H9 (cell line): ENCODE data around the gene VWA3A. TPM values are rescaled to one million over a fixed set of nuclear protein-coding genes. Genes with fewer than 3 reads are reported as not detected.

Experiments used
- DNase-seq: peaks from one replicate; pipeline ENCODE4 v3.0.0-alpha.2; 2017
- H2AFZ ChIP-seq: one replicate; pipeline ENCODE4 v1.6.1; 2013; ENCODE audit warnings: mild to moderate bottlenecking, low read length, control low read depth, moderate library complexity
- H2AK5ac ChIP-seq: 2 replicates; pipeline ENCODE4 v1.6.1; 2013; ENCODE audit warnings: low read length, control low read depth, mixed read lengths; ENCODE audit not compliant: insufficient read length
- H2BK120ac ChIP-seq: one replicate; pipeline ENCODE4 v1.6.1; 2013; ENCODE audit warnings: low read depth, mild to moderate bottlenecking, low read length, control low read depth, inconsistent platforms; ENCODE audit not compliant: poor library complexity, severe bottlenecking
- H2BK12ac ChIP-seq: 2 replicates; pipeline ENCODE4 v1.6.1; 2013; ENCODE audit warnings: low read length, control low read depth, mixed read lengths, low read depth; ENCODE audit not compliant: insufficient read length
- H2BK15ac ChIP-seq: 2 replicates; pipeline ENCODE4 v1.6.1; 2013; ENCODE audit warnings: low read depth, low read length, control low read depth
- H2BK20ac ChIP-seq: one replicate; pipeline ENCODE4 v1.6.1; 2013; ENCODE audit warnings: low read depth, mild to moderate bottlenecking, low read length, control low read depth, inconsistent platforms; ENCODE audit not compliant: poor library complexity, severe bottlenecking
- H2BK5ac ChIP-seq: 2 replicates; pipeline ENCODE4 v1.6.1; 2013; ENCODE audit warnings: low read length, control low read depth, mixed read lengths; ENCODE audit not compliant: insufficient read length
- H3K14ac ChIP-seq: 2 replicates; pipeline ENCODE4 v1.6.1; 2013; ENCODE audit warnings: low read length, control low read depth; ENCODE audit not compliant: insufficient read depth
- H3K18ac ChIP-seq: 2 replicates; pipeline ENCODE4 v1.6.1; 2013; ENCODE audit warnings: low read depth, mild to moderate bottlenecking, mixed read lengths, low read length, control low read depth; ENCODE audit not compliant: insufficient read length
- H3K23ac ChIP-seq: 2 replicates; pipeline ENCODE4 v1.6.1; 2013; ENCODE audit warnings: low read length, control low read depth, mixed read lengths, low read depth; ENCODE audit not compliant: insufficient read length
- H3K23me2 ChIP-seq: 2 replicates; pipeline ENCODE4 v1.6.1; 2013; ENCODE audit warnings: low read depth, mild to moderate bottlenecking, mixed read lengths, low read length, control low read depth; ENCODE audit not compliant: insufficient read length, poor library complexity, severe bottlenecking
- H3K27ac ChIP-seq: 2 replicates; pipeline ENCODE4 v1.5.1; 2013; ENCODE audit warnings: low read length, control low read depth, mixed read lengths, low read depth; ENCODE audit not compliant: insufficient read length
- H3K27me3 ChIP-seq: 2 replicates; pipeline ENCODE4 v1.6.1; 2013; ENCODE audit warnings: low read length, control low read depth, inconsistent platforms; ENCODE audit not compliant: insufficient read depth
- H3K4ac ChIP-seq: 2 replicates; pipeline ENCODE4 v1.6.1; 2013; ENCODE audit warnings: low read depth, mild to moderate bottlenecking, control low read depth, inconsistent platforms, low read length, moderate library complexity
- H3K4me1 ChIP-seq: 2 replicates; pipeline ENCODE4 v1.6.1; 2013; ENCODE audit warnings: low read length, control low read depth, inconsistent platforms; ENCODE audit not compliant: insufficient read depth
- H3K4me2 ChIP-seq: 2 replicates; pipeline ENCODE4 v1.6.1; 2013; ENCODE audit warnings: low read length, control low read depth, mixed read lengths; ENCODE audit not compliant: insufficient read length, insufficient read depth
- H3K56ac ChIP-seq: 2 replicates; pipeline ENCODE4 v1.6.1; 2013; ENCODE audit warnings: low read depth, mild to moderate bottlenecking, mixed read lengths, low read length, control low read depth; ENCODE audit not compliant: insufficient read length
- H3K79me1 ChIP-seq: 2 replicates; pipeline ENCODE4 v1.6.1; 2013; ENCODE audit warnings: low read depth, mild to moderate bottlenecking, moderate library complexity, low read length, control low read depth, inconsistent platforms; ENCODE audit not compliant: insufficient read depth, poor library complexity, severe bottlenecking
- H3K79me2 ChIP-seq: 2 replicates; pipeline ENCODE4 v1.6.1; 2013; ENCODE audit warnings: low read length, control low read depth, inconsistent platforms; ENCODE audit not compliant: insufficient read depth
- H3K9ac ChIP-seq: 2 replicates; pipeline ENCODE4 v1.6.1; 2013; ENCODE audit warnings: low read length, control low read depth, mixed read lengths; ENCODE audit not compliant: insufficient read length; ENCODE audit errors: extremely low read depth
- H3K9me3 ChIP-seq: one replicate; pipeline ENCODE4 v1.6.1; 2013; ENCODE audit warnings: low read depth, low read length, inconsistent platforms; ENCODE audit not compliant: control insufficient read depth
- H3T11ph ChIP-seq: one replicate; pipeline ENCODE4 v1.6.1; 2013; ENCODE audit warnings: mild to moderate bottlenecking, low read length, control low read depth, inconsistent platforms
- H4K20me1 ChIP-seq: one replicate; pipeline ENCODE4 v1.6.1; 2013; ENCODE audit not compliant: control insufficient read depth, insufficient read length, insufficient read depth
- H4K5ac ChIP-seq: 2 replicates; pipeline ENCODE4 v1.6.1; 2013; ENCODE audit warnings: low read depth, mild to moderate bottlenecking, mixed read lengths, low read length, control low read depth; ENCODE audit not compliant: insufficient read length
- H4K8ac ChIP-seq: replicated peaks from 2 replicates; pipeline ENCODE4 v1.6.1; 2013; ENCODE audit warnings: low read length, control low read depth, mixed read lengths, low read depth; ENCODE audit not compliant: insufficient read length
- H4K91ac ChIP-seq: 2 replicates; pipeline ENCODE4 v1.6.1; 2013; ENCODE audit warnings: low read depth, mild to moderate bottlenecking, moderate library complexity, mixed read lengths, low read length, control low read depth; ENCODE audit not compliant: insufficient read length
- H3K27ac Mint-ChIP-seq, 3 experiments: 2 replicates in 2 of 3; 3 replicates in 1 of 3; pipeline ENCODE4 v1.8.0; 2020 to 2021; ENCODE audit warnings: mixed read lengths in 3 of 3, mild to moderate bottlenecking in 1 of 3, moderate library complexity in 1 of 3
- H3K27me3 Mint-ChIP-seq: 2 replicates; pipeline ENCODE4 v1.8.0; 2021; ENCODE audit warnings: low read depth, mild to moderate bottlenecking, moderate library complexity, mixed read lengths
- H3K36me3 Mint-ChIP-seq, 3 experiments: 2 replicates in 2 of 3; 3 replicates in 1 of 3; pipeline ENCODE4 v1.8.0; 2020 to 2021; ENCODE audit warnings: low read depth in 3 of 3, mixed read lengths in 3 of 3; ENCODE audit not compliant: insufficient read depth in 1 of 3
- H3K4me1 Mint-ChIP-seq, 2 experiments: 2 replicates each; pipeline ENCODE4 v1.8.0; 2020; ENCODE audit warnings: mixed read lengths in 2 of 2
- H3K4me3 Mint-ChIP-seq, 2 experiments: 2 replicates in 1 of 2; 3 replicates in 1 of 2; pipeline ENCODE4 v1.8.0; 2020 to 2021; ENCODE audit warnings: mild to moderate bottlenecking in 2 of 2, mixed read lengths in 2 of 2, moderate library complexity in 1 of 2
- H3K9me3 Mint-ChIP-seq, 2 experiments: 2 replicates in 1 of 2; 3 replicates in 1 of 2; pipeline ENCODE4 v1.8.0; 2020; ENCODE audit warnings: mild to moderate bottlenecking in 2 of 2, mixed read lengths in 2 of 2, moderate library complexity in 1 of 2
- CTCF ChIP-seq: fragments of 200-600 bp; sonication (generic); conservative IDR thresholded peaks from 3 replicates; pipeline ENCODE4 v1.8.0; 2021; ENCODE audit warnings: antibody characterized with exemption, mild to moderate bottlenecking
- WGBS: extraction: QIAGEN DNeasy Blood & Tissue Kit; methylation state at CpG from one replicate; pipeline ENCODE4 v1.1.7; 2013; ENCODE audit warnings: missing lambda C conversion rate, low lambda C conversion rate, mixed read lengths; ENCODE audit not compliant: insufficient read length; ENCODE audit errors: extremely low coverage; 5-methylcytosine and 5-hydroxymethylcytosine counted together
- total RNA-seq: library from RNA; stranded (reverse); gene quantifications from 2 replicates; pipeline ENCODE4 v1.2.1, GENCODE V29; 2021

Gene VWA3A
- total RNA-seq, 1 experiment from 2014 or later, result not detected

DNA sequence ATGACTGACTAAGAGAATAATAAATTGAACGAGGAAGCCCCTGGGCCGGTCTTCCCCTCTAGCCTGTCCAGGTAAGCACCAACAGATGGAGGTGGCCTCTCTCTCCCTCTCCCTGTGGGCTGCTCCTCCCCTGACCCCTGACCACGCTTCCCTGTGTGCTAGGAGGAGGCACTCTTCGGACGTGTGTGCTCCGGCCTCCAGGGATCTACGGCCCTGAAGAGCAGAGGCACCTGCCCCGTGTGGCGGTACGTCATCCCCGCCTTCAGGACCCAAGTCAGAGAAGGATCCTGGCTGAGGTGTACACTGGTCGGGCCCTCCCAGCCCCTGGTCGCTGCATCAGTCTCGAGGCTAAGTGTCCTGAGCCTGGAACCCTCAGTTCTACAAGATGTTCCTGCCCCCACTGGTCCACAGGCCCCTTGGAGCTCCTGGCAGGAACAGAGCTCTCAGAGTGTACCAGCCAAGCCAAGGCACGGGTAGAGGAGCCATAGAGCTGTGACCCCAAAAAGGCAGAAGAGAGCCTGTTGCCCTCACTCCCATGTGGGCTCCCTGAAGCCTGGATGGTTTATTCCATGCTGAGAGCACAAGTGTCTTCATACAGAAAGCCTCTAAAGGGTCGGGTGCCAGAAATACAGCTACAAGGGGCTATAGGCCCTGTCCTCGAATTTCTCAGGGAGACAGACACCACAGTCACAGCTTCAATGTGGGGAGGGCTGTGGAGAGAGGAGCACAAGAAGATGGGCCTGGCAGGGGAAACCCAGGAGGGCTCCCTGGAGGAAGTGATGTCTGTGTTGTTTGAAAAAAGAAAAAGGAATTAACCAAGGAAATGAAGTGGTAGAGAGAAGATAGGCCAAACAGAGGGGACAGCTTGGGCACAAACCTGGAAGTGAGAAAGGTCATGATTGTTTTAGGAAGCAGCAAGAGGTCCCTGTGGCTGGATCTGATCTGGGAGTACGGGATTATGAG lies 85.9 kb downstream of the VWA3A start:
- no CpG with 5 or more reads among the region's 18 CpGs for WGBS
- H3K27ac Mint-ChIP-seq, result no peak overlapping the region; a peak in 1 of 7 replicates

More for the DNA sequence above, 85.9 kb downstream of the VWA3A start:
- Histone ChIP-seq H3K9me3 (no peaks in the 10 kb centered on the region), H3K27ac (no peak overlapping the region), H3K18ac (no peak overlapping the region), H3K79me2 (no peaks in the 10 kb centered on the region), H4K91ac (no peak overlapping the region), H3K23ac (no peak overlapping the region), H2AK5ac (no peak overlapping the region), H3K27me3 (no peaks in the 10 kb centered on the region), H2BK15ac (no peak overlapping the region), H3K14ac (no peak overlapping the region; the same call in 1 of the 2 replicates), H2AFZ (no peak overlapping the region), H4K5ac (no peak overlapping the region), H3K56ac (no peak overlapping the region), H3K79me1 (no peaks in the 10 kb centered on the region), H2BK5ac (no peak overlapping the region), H2BK120ac (no peak overlapping the region), H4K20me1 (no peaks in the 10 kb centered on the region), H3K9ac (no peak overlapping the region), H3K4ac (no peak overlapping the region), H3T11ph (no peak overlapping the region), H3K4me2 (no peak overlapping the region), H3K4me1 (no peaks in the 10 kb centered on the region), H2BK20ac (no peak overlapping the region), H3K23me2 (no peaks in the 10 kb centered on the region), H4K8ac (no peak overlapping the region), H2BK12ac (no peak overlapping the region)
- H3K27me3 Mint-ChIP-seq, result peaks cover 4% of the 10 kb centered on the region
- no peak for DNase-seq
- H3K4me1 Mint-ChIP-seq, result no peaks in the 10 kb centered on the region
- H3K4me3 Mint-ChIP-seq, result no peak overlapping the region
- H3K9me3 Mint-ChIP-seq, result no peaks in the 10 kb centered on the region
- TF ChIP-seq CTCF, result no peak
- no peaks in the 10 kb centered on the region for H3K36me3 Mint-ChIP-seq
